Smooth muscle cell (in vitro differentiated cells): ENCODE results near the gene CCDC117. TPM values are rescaled to one million over a fixed set of nuclear protein-coding genes. Genes with fewer than 3 reads are reported as not detected.

Experiments
- DNase-seq: peaks from one replicate; lab custom pipeline; 2025; ENCODE audit not compliant: unreplicated experiment; lab: John Stamatoyannopoulos, UW
- H2AFZ ChIP-seq: fragments of 200-600 bp; sonication (generic); 2 replicates; pipeline ENCODE4 v1.6.0; 2016; ENCODE audit warnings: antibody characterized with exemption, low read depth, mild to moderate bottlenecking
- H3F3A ChIP-seq: fragments of 200-600 bp; sonication (generic); 2 replicates; pipeline ENCODE4 v1.6.0; 2017; ENCODE audit warnings: antibody characterized with exemption, low read depth
- H3K27ac ChIP-seq: fragments of 200-600 bp; sonication (generic); 2 replicates; pipeline ENCODE4 v1.5.1; 2016; ENCODE audit warnings: low read depth, mild to moderate bottlenecking
- H3K27me3 ChIP-seq: fragments of 200-600 bp; sonication (generic); 2 replicates; pipeline ENCODE4 v1.6.1; 2016; ENCODE audit warnings: low read depth, mild to moderate bottlenecking
- H3K36me3 ChIP-seq: fragments of 200-600 bp; sonication (generic); 2 replicates; pipeline ENCODE4 v1.5.1; 2016; ENCODE audit warnings: low read depth
- H3K4me1 ChIP-seq: fragments of 200-600 bp; sonication (generic); 2 replicates; pipeline ENCODE4 v1.5.1; 2016; ENCODE audit warnings: low read depth
- H3K4me2 ChIP-seq: fragments of 200-600 bp; sonication (generic); 2 replicates; pipeline ENCODE4 v1.6.0; 2016; ENCODE audit warnings: mild to moderate bottlenecking
- H3K4me3 ChIP-seq: fragments of 200-600 bp; sonication (generic); 2 replicates; pipeline ENCODE4 v1.5.1; 2016; ENCODE audit warnings: mild to moderate bottlenecking
- H3K79me2 ChIP-seq: fragments of 200-600 bp; sonication (generic); 2 replicates; pipeline ENCODE4 v1.6.0; 2016; ENCODE audit warnings: low read depth, mild to moderate bottlenecking
- H3K9ac ChIP-seq: fragments of 200-600 bp; sonication (generic); 2 replicates; pipeline ENCODE4 v1.6.0; 2016; ENCODE audit warnings: low read depth
- H3K9me3 ChIP-seq: fragments of 200-600 bp; sonication (generic); replicated peaks from 2 replicates; pipeline ENCODE4 v1.5.1; 2016; ENCODE audit warnings: low read depth
- H4K20me1 ChIP-seq: fragments of 200-600 bp; sonication (generic); 2 replicates; pipeline ENCODE4 v1.6.0; 2016; ENCODE audit warnings: low read depth
- CTCF ChIP-seq: fragments of 200-600 bp; sonication (generic); IDR thresholded peaks from 2 replicates; pipeline ENCODE4 v1.5.1; 2017; ENCODE audit warnings: borderline replicate concordance, mild to moderate bottlenecking, antibody characterized with exemption; ENCODE audit not compliant: insufficient read depth, poor library complexity, severe bottlenecking
- WGBS: methylation state at CpG from one replicate; pipeline ENCODE4 v1.1.7; 2016; ENCODE audit warnings: low lambda C conversion rate; 5-methylcytosine and 5-hydroxymethylcytosine counted together
- polyA plus RNA-seq: library from polyadenylated mRNA; unstranded; fragments of >200 nt; fragmentation: Nextera tagmentation; extraction: Ambion mirVana; gene quantifications from 2 replicates; pipeline ENCODE4 v1.2.1, GENCODE V29; 2016
- total RNA-seq: library from RNA; depleted of rRNA; stranded (reverse); fragments of >200 nt; gene quantifications from 2 replicates; pipeline ENCODE4 v1.2.3, GENCODE V29; 2014

Gene CCDC117
- total and polyA plus RNA-seq, 2 experiments from 2014 or later = 17.3 to 30.8 TPM

GRCh38 chr22:28741200-28741784 is 31.2 kb upstream of the CCDC117 start:
- 9% methylated on average over 18 of the region's 18 CpGs for WGBS
- H2AFZ ChIP-seq = peak overlapping the region; percentile 92
- H3K27me3 ChIP-seq = no peaks in the 10 kb centered on the region
- H3K4me1 ChIP-seq = peaks cover 3% of the 10 kb centered on the region
- no peaks in the 10 kb centered on the region for H3K36me3 ChIP-seq
- H3K9me3 ChIP-seq = no peaks in the 10 kb centered on the region
- peak overlapping the region; percentile 22 for H3K9ac ChIP-seq
- no peak for TF ChIP-seq CTCF
- H3F3A ChIP-seq = no peaks in the 10 kb centered on the region
- H3K4me3 ChIP-seq = peak overlapping the region; percentile 67
- DNase-seq = no peak
- H4K20me1 ChIP-seq = no peaks in the 10 kb centered on the region
- H3K4me2 ChIP-seq = peak overlapping the region; percentile 94
- peaks cover 4% of the 10 kb centered on the region for H3K79me2 ChIP-seq
- H3K27ac ChIP-seq = no peak overlapping the region

GRCh38 chr22:28741785-28742561 is 30.5 kb upstream of the CCDC117 start, which contains the start of the genes CHEK2 and HSCB:
Gene CHEK2 (minus strand): TSS chr22:28741820. CDS start chr22:28734721, 7,099 bp downstream.
Gene HSCB (plus strand): TSS chr22:28742039. CDS start chr22:28742096, 57 bp downstream.
- Histone ChIP-seq H3K4me2 (peak within 1 kb of the TSS; percentile 94), H3K36me3 (no peaks in the 10 kb centered on the region), H3K27me3 (no peaks in the 10 kb centered on the region), H3K4me1 (peaks cover 3% of the 10 kb centered on the region), H3K4me3 (peak within 1 kb of the TSS; percentile 67), H3K9ac (peak within 1 kb of the TSS; percentile 63), H3K27ac (peak within 1 kb of the TSS; percentile 81), H2AFZ (peak within 1 kb of the TSS; percentile 92), H3K9me3 (no peaks in the 10 kb centered on the region), H4K20me1 (no peaks in the 10 kb centered on the region), H3K79me2 (peaks cover 4% of the 10 kb centered on the region), H3F3A (no peaks in the 10 kb centered on the region)
- DNase-seq = peak; percentile 88
- no peak for TF ChIP-seq CTCF
- 1% methylated on average over 50 of the region's 54 CpGs for WGBS

GRCh38 chr22:28742562-28742962 is 29.9 kb upstream of the CCDC117 start:
- WGBS = 2% methylated on average over 7 of the region's 10 CpGs
- no peaks in the 10 kb centered on the region for H3K27me3 ChIP-seq
- no peaks in the 10 kb centered on the region for H3K9me3 ChIP-seq
- peak overlapping the region; percentile 55 for H3K9ac ChIP-seq
- no peak for DNase-seq
- peaks cover 4% of the 10 kb centered on the region for H3K79me2 ChIP-seq
- H4K20me1 ChIP-seq = no peaks in the 10 kb centered on the region
- H3K4me3 ChIP-seq = peak overlapping the region; percentile 67
- peaks cover 3% of the 10 kb centered on the region for H3K4me1 ChIP-seq
- H3K27ac ChIP-seq = peak overlapping the region; percentile 81
- H3F3A ChIP-seq = no peaks in the 10 kb centered on the region
- peak overlapping the region; percentile 94 for H3K4me2 ChIP-seq
- H2AFZ ChIP-seq = peak overlapping the region; percentile 80
- no peak for TF ChIP-seq CTCF
- H3K36me3 ChIP-seq = no peaks in the 10 kb centered on the region
